C4-2B (cell line): ENCODE data around the gene CDC42BPG.

Source experiments
- CTCF ChIP-seq: fragments of 450-650 bp; conservative IDR thresholded peaks from 2 replicates; pipeline ENCODE4 v1.5.1; 2017; ENCODE audit warnings: mild to moderate bottlenecking
- ZFX ChIP-seq: fragments of 450-650 bp; IDR thresholded peaks from 2 replicates; pipeline ENCODE4 v1.6.1; 2017

GRCh38 chr11:64852804-64853509, 8.5 kb upstream of the CDC42BPG start:
- TF ChIP-seq CTCF, result no peak
- no peak for TF ChIP-seq ZFX
